Osteoblast (primary cell): ENCODE data around the gene ABCB8. TPM values are rescaled to one million over a fixed set of nuclear protein-coding genes. Genes with fewer than 3 reads are reported as not detected.

Experiments used
- DNase-seq: peaks from one replicate; pipeline ENCODE4 v3.0.0; 2011; ENCODE audit warnings: low spot score, mixed read lengths; ENCODE audit not compliant: insufficient read length; ENCODE audit errors: missing footprints
- H2AFZ ChIP-seq: 2 replicates; pipeline ENCODE4 v1.6.0; 2011; ENCODE audit warnings: mild to moderate bottlenecking, low read length
- H3K27ac ChIP-seq: 2 replicates; pipeline ENCODE4 v1.5.1; 2011; ENCODE audit warnings: mild to moderate bottlenecking, low read depth, low read length, moderate library complexity
- H3K27me3 ChIP-seq: 2 replicates; pipeline ENCODE4 v1.6.0; 2012; ENCODE audit warnings: mild to moderate bottlenecking, control low read depth, inconsistent platforms, low read length, moderate library complexity; ENCODE audit not compliant: insufficient read depth
- H3K36me3 ChIP-seq: 2 replicates; pipeline ENCODE4 v1.5.1; 2011; ENCODE audit warnings: mild to moderate bottlenecking, low read length, control low read depth, moderate library complexity; ENCODE audit not compliant: insufficient read depth
- H3K4me1 ChIP-seq: 2 replicates; pipeline ENCODE4 v1.5.1; 2011; ENCODE audit warnings: mild to moderate bottlenecking, low read length, control low read depth, moderate library complexity; ENCODE audit not compliant: insufficient read depth
- H3K4me2 ChIP-seq: 2 replicates; pipeline ENCODE4 v1.6.0; 2011; ENCODE audit warnings: mild to moderate bottlenecking, low read length; ENCODE audit not compliant: insufficient read depth
- H3K4me3 ChIP-seq: fragments of 200-600 bp; sonication (generic); 3 replicates; pipeline ENCODE4 v1.5.1; 2012; ENCODE audit warnings: mild to moderate bottlenecking, low read length, inconsistent platforms; ENCODE audit not compliant: insufficient read depth
- H3K79me2 ChIP-seq: 2 replicates; pipeline ENCODE4 v1.6.0; 2012; ENCODE audit warnings: mild to moderate bottlenecking, low read length, control low read depth, inconsistent platforms; ENCODE audit not compliant: insufficient read depth
- H3K9me3 ChIP-seq: 2 replicates; pipeline ENCODE4 v1.5.1; 2011; ENCODE audit warnings: low read depth, low read length, control low read depth
- H4K20me1 ChIP-seq: 2 replicates; pipeline ENCODE4 v1.6.0; 2012; ENCODE audit warnings: mild to moderate bottlenecking, low read length, control low read depth; ENCODE audit not compliant: insufficient read depth
- total RNA-seq: library from RNA; depleted of rRNA; stranded (reverse); fragments of >200 nt; gene quantifications from 2 replicates; pipeline ENCODE4 v1.2.3, GENCODE V29; 2012
- TF ChIP-seq, protein P1 (sequence below): IDR thresholded peaks from 2 replicates; pipeline ENCODE4 v1.5.1; 2011; ENCODE audit warnings: mild to moderate bottlenecking, low read depth, low read length, moderate library complexity; ENCODE audit errors: extremely low read depth

The ABCB8 gene
- total RNA-seq, 1 donor = 32.6 TPM

DNA sequence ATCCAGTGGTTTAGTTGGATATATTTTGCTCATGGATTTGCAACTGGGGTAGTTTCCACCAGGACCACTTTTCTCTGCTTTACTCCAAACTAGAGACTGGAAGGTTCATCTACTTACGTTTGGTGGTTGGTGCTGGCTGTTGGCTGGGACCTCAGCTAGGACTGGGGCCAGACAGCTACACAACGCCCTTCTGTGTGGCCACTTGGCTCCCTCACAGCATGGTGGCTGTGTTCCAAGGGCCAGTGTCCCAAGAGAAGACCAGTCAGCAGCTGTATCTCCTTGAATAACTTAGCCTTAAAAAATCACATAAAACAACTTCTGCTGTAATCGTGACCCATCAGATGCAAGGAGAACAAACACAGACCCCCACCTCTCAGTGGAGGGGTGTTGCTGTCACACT is 45.9 kb upstream of the ABCB8 start:
- DNase-seq = no peak
- no peak overlapping the region for H3K4me2 ChIP-seq
- H3K27ac ChIP-seq = no peak overlapping the region
- peaks cover 2% of the 10 kb centered on the region for H4K20me1 ChIP-seq
- H3K27me3 ChIP-seq = peaks cover 27% of the 10 kb centered on the region
- no peaks in the 10 kb centered on the region for H3K4me1 ChIP-seq
- H3K79me2 ChIP-seq = no peaks in the 10 kb centered on the region
- TF ChIP-seq, protein P1, sequence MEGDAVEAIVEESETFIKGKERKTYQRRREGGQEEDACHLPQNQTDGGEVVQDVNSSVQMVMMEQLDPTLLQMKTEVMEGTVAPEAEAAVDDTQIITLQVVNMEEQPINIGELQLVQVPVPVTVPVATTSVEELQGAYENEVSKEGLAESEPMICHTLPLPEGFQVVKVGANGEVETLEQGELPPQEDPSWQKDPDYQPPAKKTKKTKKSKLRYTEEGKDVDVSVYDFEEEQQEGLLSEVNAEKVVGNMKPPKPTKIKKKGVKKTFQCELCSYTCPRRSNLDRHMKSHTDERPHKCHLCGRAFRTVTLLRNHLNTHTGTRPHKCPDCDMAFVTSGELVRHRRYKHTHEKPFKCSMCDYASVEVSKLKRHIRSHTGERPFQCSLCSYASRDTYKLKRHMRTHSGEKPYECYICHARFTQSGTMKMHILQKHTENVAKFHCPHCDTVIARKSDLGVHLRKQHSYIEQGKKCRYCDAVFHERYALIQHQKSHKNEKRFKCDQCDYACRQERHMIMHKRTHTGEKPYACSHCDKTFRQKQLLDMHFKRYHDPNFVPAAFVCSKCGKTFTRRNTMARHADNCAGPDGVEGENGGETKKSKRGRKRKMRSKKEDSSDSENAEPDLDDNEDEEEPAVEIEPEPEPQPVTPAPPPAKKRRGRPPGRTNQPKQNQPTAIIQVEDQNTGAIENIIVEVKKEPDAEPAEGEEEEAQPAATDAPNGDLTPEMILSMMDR = no peak
- no peak overlapping the region for H3K4me3 ChIP-seq
- no peaks in the 10 kb centered on the region for H3K9me3 ChIP-seq
- H2AFZ ChIP-seq = no peak overlapping the region
- H3K36me3 ChIP-seq = no peaks in the 10 kb centered on the region

DNA sequence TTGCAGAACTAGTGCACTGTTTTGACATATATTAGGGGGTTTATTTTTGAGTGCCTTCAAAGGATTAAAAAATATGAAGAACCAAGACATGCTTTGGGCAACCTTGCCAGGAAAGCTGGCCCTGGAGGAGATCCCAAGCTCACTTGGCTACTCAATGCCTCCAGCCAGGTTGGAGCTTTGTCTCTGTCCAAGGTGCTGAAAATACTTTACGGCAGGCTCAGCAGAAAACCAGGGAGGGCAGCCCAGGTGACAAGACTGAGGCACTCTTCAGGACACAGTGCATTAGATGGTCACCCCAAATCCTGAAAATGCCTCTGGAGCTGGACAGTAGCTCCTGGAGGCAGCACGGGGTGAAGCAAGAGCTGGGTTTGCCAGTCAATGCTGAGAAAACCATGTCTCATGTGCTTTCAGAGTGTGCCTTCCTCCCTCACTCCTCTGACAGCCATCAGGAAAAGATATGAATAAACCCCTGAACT is 44.3 kb upstream of the ABCB8 start:
- TF ChIP-seq, protein P1 = no peak
- no peaks in the 10 kb centered on the region for H3K9me3 ChIP-seq
- no peak overlapping the region for H3K27ac ChIP-seq
- H3K27me3 ChIP-seq = peaks cover 22% of the 10 kb centered on the region
- DNase-seq = no peak
- no peak overlapping the region for H3K4me3 ChIP-seq
- H3K36me3 ChIP-seq = no peaks in the 10 kb centered on the region
- H2AFZ ChIP-seq = no peak overlapping the region
- H3K4me2 ChIP-seq = no peak overlapping the region
- H4K20me1 ChIP-seq = peaks cover 2% of the 10 kb centered on the region
- no peaks in the 10 kb centered on the region for H3K79me2 ChIP-seq
- H3K4me1 ChIP-seq = no peaks in the 10 kb centered on the region

DNA sequence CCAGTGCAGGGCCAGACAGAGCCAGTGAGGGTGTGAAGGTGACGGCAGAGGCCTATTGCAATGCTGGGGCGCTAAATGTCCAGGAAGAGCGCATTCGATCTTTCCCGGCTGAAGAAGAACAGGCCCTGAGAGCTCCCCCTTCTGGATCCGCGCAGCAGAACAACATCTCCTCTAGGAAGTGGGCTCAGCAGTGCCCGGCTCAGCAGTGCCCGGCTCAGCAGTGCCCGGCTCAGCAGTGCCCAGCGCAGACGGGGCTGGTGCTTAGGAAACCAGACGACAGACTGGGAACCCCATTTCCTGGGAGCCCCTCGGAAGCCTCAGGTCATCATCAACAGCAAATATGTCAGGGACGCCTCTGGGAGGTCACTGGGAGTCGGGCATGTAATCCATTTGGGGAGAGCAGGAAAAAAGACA is 42.1 kb upstream of the ABCB8 start:
- peak; percentile 98 for DNase-seq
- Histone ChIP-seq H3K9me3 (no peaks in the 10 kb centered on the region), H3K4me2 (no peak overlapping the region), H3K4me3 (no peak overlapping the region), H3K27ac (no peak overlapping the region), H3K36me3 (no peaks in the 10 kb centered on the region), H3K79me2 (no peaks in the 10 kb centered on the region), H2AFZ (no peak overlapping the region), H3K27me3 (peaks cover 7% of the 10 kb centered on the region), H3K4me1 (no peaks in the 10 kb centered on the region), H4K20me1 (peaks cover 2% of the 10 kb centered on the region)
- TF ChIP-seq, protein P1 = peak; percentile 70

DNA sequence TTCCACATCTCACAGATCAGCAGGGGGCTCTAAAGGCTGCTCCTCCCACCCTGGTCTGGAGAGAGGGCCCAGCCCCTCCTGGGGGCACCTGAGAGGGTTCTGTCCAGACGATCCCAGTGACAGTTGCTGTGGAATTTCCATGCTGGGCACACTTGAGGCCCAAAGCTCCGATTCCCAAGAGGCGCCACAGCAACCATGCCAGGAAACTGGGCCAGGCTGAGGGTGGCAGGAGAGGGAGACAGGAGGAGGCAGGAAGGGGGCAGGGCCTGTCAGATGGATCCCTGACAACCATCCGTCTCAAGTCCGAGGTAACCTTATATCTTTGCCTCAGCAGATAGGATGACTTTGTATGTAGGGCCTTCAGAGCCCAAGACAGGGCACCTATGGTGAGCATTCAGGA is 41.7 kb upstream of the ABCB8 start:
- TF ChIP-seq, protein P1 = no peak
- Histone ChIP-seq H4K20me1 (peaks cover 2% of the 10 kb centered on the region), H3K4me1 (no peaks in the 10 kb centered on the region), H3K79me2 (no peaks in the 10 kb centered on the region), H3K27me3 (peaks cover 3% of the 10 kb centered on the region), H3K27ac (no peak overlapping the region), H2AFZ (no peak overlapping the region), H3K4me2 (no peak overlapping the region), H3K36me3 (no peaks in the 10 kb centered on the region), H3K4me3 (no peak overlapping the region), H3K9me3 (no peaks in the 10 kb centered on the region)
- DNase-seq = no peak
